ENCODE measurements around the gene BICD1.

Gene BICD1

DNA sequence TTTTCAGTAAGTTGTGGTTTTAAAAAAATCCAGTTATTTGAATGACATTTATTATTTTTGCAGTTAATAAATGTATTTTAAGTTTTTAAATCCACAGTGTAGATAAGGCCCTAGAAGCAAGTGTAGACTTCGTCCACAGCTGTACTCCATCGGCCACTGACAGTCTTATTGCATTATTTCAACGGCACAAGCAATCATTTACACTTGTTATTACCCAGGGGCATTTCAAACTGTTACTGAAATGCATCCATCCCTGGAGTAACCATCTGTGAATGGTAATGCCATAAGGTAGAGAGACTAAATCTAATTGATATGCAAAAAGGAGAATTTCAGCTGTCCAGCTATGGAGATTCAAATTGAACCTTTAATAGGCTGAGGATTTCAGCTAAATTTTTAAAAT, 48.4 kb downstream of the BICD1 start:
- H3K4me3 ChIP-seq (ENCODE audit: low read depth, low read length): no peak overlapping the region
- no peak overlapping the region for H3K27ac ChIP-seq
- no peaks in the 10 kb centered on the region for H3K9me3 ChIP-seq (ENCODE audit: severe bottlenecking)
- DNase-seq: no peak
- no peaks in the 10 kb centered on the region for H3K27me3 ChIP-seq (ENCODE audit: insufficient read depth, low read depth, severe bottlenecking)
- H3K36me3 ChIP-seq: peaks cover 3% of the 10 kb centered on the region; the same call in 1 of the 2 replicates
- no peak for TF ChIP-seq CTCF (IDR thresholded peaks at IDR 0.05; ENCODE audit: low read depth, low read length)

DNA sequence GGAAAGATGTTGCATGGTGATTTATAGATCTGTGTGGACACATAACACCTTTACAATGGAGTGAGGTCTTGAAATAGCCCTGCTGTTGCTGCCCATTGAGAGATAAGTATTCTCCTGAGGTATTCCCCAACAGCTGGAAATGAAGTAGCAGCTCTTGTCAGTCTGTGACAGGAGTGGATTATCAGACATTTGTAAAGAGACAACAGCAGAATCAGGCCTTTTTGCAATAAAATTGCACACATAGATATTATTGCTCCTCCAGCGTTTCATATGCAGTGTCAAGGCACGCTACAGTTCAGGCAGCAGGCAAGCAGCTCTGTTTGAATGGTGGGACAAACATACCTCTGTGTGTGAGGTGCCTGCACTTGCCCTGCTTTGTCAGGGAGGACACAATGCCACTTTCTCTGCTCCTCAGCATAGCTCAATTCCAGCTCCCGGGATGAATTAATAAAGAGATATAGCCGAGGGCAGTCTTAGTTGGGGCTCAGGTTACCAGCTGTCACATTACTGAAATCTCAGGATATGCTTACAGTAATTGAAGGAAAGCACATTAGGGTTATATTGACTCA, 49.4 kb downstream of the BICD1 start:
- Histone ChIP-seq H3K27ac (no peak overlapping the region), H3K9me3 (ENCODE audit: severe bottlenecking) (no peaks in the 10 kb centered on the region), H3K27me3 (ENCODE audit: insufficient read depth, low read depth, severe bottlenecking) (no peaks in the 10 kb centered on the region), H3K36me3 (peaks cover 2% of the 10 kb centered on the region; the same call in 1 of the 2 replicates), H3K4me3 (ENCODE audit: low read depth, low read length) (no peak overlapping the region)
- DNase-seq: peak; percentile 55
- TF ChIP-seq CTCF (IDR thresholded peaks at IDR 0.05; ENCODE audit: low read depth, low read length): no peak

DNA sequence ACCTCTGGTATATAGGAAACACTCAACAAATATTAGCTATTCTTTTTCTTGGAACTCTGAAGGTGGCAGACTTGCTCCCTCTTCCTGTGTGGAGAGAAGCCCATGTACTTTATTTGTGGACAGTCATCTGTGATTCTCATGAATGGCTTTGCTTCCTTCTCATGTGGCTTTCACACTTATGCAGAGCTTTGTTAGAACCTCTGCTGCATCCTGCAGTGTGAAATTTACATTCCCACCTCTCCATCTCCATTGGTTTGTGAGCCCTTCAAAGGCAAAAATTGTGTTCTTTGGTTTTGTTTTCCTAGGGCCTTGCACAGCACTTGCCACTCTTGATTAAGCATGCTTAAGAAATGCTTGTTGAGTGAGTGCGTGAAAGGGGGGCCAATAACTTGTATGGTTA, 51.9 kb downstream of the BICD1 start:
- Histone ChIP-seq H3K27ac (no peak overlapping the region), H3K9me3 (ENCODE audit: severe bottlenecking) (no peaks in the 10 kb centered on the region), H3K27me3 (ENCODE audit: insufficient read depth, low read depth, severe bottlenecking) (no peaks in the 10 kb centered on the region), H3K36me3 (no peaks in the 10 kb centered on the region), H3K4me3 (ENCODE audit: low read depth, low read length) (no peak overlapping the region)
- no peak for TF ChIP-seq CTCF (IDR thresholded peaks at IDR 0.05; ENCODE audit: low read depth, low read length)
- no peak for DNase-seq

DNA sequence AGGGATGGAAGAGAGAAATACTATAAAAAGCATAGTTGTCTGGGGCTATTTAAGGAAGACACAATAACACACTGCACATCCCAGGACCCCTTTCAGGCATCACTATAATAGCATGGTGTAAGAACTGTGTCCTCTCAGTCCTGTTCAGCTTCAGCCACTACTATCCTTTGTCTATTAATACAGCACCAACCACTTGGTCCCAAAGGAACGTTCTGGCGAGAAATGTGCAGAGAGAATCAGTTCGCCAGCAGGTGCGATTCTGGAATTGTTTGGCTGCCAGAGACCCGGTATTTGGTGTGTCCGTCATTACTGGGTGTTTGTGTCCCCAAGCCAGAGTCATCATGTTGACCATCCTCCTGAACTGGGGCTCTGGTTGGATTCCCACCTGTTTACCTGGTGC, 52.7 kb downstream of the BICD1 start:
- H3K27me3 ChIP-seq (ENCODE audit: insufficient read depth, low read depth, severe bottlenecking): no peaks in the 10 kb centered on the region
- no peaks in the 10 kb centered on the region for H3K36me3 ChIP-seq
- TF ChIP-seq CTCF (IDR thresholded peaks at IDR 0.05; ENCODE audit: low read depth, low read length): no peak
- no peak overlapping the region for H3K4me3 ChIP-seq (ENCODE audit: low read depth, low read length)
- H3K27ac ChIP-seq: no peak overlapping the region
- H3K9me3 ChIP-seq (ENCODE audit: severe bottlenecking): no peaks in the 10 kb centered on the region
- DNase-seq: no peak

DNA sequence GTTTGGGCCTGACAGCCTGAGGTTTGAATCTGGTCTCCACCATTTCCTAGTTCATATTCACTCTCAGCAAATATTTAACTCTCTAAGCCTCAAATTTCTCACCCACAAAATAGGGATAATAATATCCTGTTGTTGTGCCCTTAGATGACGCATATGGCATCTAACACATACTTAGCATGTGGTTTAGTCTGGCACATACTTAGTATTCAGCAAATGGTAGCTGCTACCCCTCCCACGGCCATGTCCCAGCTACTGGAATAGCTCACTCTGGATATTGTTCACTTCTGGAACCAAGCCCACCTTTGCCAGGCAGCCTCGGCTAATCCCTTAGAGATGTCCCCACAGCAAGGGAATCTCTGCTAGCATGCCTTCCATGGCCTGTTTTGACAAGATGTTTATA, 53.3 kb downstream of the BICD1 start:
- H3K27me3 ChIP-seq (ENCODE audit: insufficient read depth, low read depth, severe bottlenecking): no peaks in the 10 kb centered on the region
- DNase-seq: no peak
- no peak overlapping the region for H3K27ac ChIP-seq
- no peaks in the 10 kb centered on the region for H3K36me3 ChIP-seq
- no peaks in the 10 kb centered on the region for H3K9me3 ChIP-seq (ENCODE audit: severe bottlenecking)
- TF ChIP-seq CTCF (IDR thresholded peaks at IDR 0.05; ENCODE audit: low read depth, low read length): no peak
- no peak overlapping the region for H3K4me3 ChIP-seq (ENCODE audit: low read depth, low read length)

GRCh38 chr12:32161058-32161457, 54.4 kb downstream of the BICD1 start:
- Histone ChIP-seq H3K27me3 (ENCODE audit: insufficient read depth, low read depth, severe bottlenecking) (no peaks in the 10 kb centered on the region), H3K27ac (no peak overlapping the region), H3K4me3 (ENCODE audit: low read depth, low read length) (no peak overlapping the region), H3K9me3 (ENCODE audit: severe bottlenecking) (no peaks in the 10 kb centered on the region), H3K36me3 (no peaks in the 10 kb centered on the region)
- TF ChIP-seq CTCF (IDR thresholded peaks at IDR 0.05; ENCODE audit: low read depth, low read length): no peak
- DNase-seq: no peak
